ENCODE data around the gene TMEM167A.

TMEM167A gene

DNA sequence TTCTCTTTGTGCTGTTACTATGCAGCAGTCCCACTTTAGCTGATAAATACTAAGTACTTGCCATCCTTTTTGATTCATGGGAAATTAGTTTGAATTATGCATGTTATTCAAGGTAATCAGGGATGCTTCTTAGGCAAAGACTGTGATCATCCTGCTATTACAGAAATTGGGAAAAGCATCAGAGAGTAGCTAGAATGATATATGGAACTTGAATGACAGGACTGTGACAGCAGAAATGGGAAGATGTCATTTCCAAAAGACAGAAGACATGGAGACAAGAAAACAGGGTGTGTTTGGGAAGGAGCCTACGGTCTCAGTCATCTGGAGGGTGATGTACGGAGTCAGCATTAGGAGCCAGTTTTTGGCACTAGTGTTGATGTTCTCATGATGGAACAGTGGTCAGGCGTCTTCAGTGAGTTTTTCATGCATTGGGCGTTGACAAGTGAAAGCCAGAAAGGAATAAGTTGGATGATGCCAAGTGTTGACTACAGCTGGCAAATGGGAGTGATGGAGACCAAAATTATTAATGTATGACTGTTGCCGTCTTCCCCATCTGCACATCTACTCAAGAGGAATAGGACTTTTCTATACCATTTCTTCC is 70.4 kb downstream of the TMEM167A start:
- TF ChIP-seq TEAD4 (IDR thresholded peaks at IDR 0.05) (no peak), RAD21 (IDR thresholded peaks at IDR 0.05; ENCODE audit: low read depth) (no peak), EP300 (IDR thresholded peaks at IDR 0.05; ENCODE audit: borderline replicate concordance) (no peak), YY1 (IDR thresholded peaks at IDR 0.05; ENCODE audit: low read depth) (no peak), CEBPB (IDR thresholded peaks at IDR 0.05) (no peak), ZBTB7A (IDR thresholded peaks at IDR 0.05; ENCODE audit: low read depth) (no peak), TAF1 (IDR thresholded peaks at IDR 0.05; ENCODE audit: low read depth) (no peak), CREB1 (IDR thresholded peaks at IDR 0.05; ENCODE audit: low read depth) (no peak), NFIC (IDR thresholded peaks at IDR 0.05) (no peak), TCF12 (IDR thresholded peaks at IDR 0.05; ENCODE audit: low read depth) (no peak), EGR1 (IDR thresholded peaks at IDR 0.05) (no peak), FOXM1 (IDR thresholded peaks at IDR 0.05; ENCODE audit: borderline replicate concordance, low read depth) (no peak)
- TF ChIP-seq, protein P1, sequence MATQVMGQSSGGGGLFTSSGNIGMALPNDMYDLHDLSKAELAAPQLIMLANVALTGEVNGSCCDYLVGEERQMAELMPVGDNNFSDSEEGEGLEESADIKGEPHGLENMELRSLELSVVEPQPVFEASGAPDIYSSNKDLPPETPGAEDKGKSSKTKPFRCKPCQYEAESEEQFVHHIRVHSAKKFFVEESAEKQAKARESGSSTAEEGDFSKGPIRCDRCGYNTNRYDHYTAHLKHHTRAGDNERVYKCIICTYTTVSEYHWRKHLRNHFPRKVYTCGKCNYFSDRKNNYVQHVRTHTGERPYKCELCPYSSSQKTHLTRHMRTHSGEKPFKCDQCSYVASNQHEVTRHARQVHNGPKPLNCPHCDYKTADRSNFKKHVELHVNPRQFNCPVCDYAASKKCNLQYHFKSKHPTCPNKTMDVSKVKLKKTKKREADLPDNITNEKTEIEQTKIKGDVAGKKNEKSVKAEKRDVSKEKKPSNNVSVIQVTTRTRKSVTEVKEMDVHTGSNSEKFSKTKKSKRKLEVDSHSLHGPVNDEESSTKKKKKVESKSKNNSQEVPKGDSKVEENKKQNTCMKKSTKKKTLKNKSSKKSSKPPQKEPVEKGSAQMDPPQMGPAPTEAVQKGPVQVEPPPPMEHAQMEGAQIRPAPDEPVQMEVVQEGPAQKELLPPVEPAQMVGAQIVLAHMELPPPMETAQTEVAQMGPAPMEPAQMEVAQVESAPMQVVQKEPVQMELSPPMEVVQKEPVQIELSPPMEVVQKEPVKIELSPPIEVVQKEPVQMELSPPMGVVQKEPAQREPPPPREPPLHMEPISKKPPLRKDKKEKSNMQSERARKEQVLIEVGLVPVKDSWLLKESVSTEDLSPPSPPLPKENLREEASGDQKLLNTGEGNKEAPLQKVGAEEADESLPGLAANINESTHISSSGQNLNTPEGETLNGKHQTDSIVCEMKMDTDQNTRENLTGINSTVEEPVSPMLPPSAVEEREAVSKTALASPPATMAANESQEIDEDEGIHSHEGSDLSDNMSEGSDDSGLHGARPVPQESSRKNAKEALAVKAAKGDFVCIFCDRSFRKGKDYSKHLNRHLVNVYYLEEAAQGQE (IDR thresholded peaks at IDR 0.05; ENCODE audit: low read depth) = no peak
- TF ChIP-seq, protein P2, sequence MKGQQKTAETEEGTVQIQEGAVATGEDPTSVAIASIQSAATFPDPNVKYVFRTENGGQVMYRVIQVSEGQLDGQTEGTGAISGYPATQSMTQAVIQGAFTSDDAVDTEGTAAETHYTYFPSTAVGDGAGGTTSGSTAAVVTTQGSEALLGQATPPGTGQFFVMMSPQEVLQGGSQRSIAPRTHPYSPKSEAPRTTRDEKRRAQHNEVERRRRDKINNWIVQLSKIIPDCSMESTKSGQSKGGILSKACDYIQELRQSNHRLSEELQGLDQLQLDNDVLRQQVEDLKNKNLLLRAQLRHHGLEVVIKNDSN (IDR thresholded peaks at IDR 0.05) = no peak
- TF ChIP-seq, protein P3, sequence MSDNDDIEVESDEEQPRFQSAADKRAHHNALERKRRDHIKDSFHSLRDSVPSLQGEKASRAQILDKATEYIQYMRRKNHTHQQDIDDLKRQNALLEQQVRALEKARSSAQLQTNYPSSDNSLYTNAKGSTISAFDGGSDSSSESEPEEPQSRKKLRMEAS (IDR thresholded peaks at IDR 0.05) = no peak

DNA sequence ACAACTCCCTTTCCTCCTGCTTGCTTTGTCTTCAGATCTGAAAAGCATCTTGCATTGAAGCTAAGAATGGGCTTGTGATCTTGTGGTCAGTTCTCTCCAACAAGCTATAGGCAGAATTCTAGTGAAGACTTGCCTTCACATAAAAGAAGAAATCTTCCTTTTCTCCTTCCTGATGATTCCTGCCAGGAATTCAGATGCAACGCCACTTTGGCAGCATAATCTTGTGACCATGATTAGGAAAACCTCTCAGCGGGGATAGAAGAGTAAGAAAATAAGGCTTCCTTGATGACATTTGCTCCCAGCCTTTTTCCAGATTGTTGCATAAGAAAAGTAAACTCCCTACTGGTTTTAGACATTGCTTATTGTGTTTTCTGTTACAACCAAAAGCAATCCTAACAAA is 73.4 kb downstream of the TMEM167A start:
- TF ChIP-seq, protein P1 (IDR thresholded peaks at IDR 0.05; ENCODE audit: low read depth) = no peak
- TF ChIP-seq FOXM1 (IDR thresholded peaks at IDR 0.05; ENCODE audit: borderline replicate concordance, low read depth) (no peak), CREB1 (IDR thresholded peaks at IDR 0.05; ENCODE audit: low read depth) (no peak), TAF1 (IDR thresholded peaks at IDR 0.05; ENCODE audit: low read depth) (no peak), TEAD4 (IDR thresholded peaks at IDR 0.05) (no peak)
- TF ChIP-seq, protein P3 (IDR thresholded peaks at IDR 0.05) = no peak

Measured in Ishikawa (cell line).